HG03378 (cell line): ENCODE measurements around the gene CUL4A.
"Not testable (repeated sequence)": the region's sequence is repeated elsewhere in the genome, so short reads cannot be mapped to it uniquely, and the experiment has no call there.

Experiments
- ATAC-seq: cut with Tn5 transposase; IDR thresholded peaks from one replicate; pipeline ENCODE4 v1.9.1; 2021; ENCODE audit warnings: mild to moderate bottlenecking, moderate library complexity; ENCODE audit not compliant: unreplicated experiment

Gene CUL4A

DNA sequence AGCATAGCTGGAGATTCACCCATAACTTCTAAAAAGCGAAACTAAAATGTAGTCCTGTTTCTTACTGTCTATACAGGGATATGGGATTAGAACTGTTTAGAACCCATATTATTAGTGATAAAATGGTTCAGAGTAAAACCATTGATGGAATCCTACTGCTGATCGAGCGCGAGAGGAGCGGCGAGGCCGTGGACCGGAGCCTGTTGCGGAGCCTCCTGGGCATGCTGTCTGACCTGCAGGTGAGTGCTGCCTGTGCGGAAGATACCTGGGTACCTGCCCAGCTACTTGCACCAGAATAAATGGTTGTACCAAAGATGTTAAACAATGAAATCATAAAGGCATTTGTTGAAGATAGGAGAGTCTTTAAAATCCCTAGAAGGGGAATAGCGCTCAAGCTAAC, 23.7 kb downstream of the CUL4A start:
- ATAC-seq = no peak

- ATAC-seq = no peak
Observed at GRCh38 chr13:113238536-113238935, 29.1 kb downstream of the CUL4A start.

DNA sequence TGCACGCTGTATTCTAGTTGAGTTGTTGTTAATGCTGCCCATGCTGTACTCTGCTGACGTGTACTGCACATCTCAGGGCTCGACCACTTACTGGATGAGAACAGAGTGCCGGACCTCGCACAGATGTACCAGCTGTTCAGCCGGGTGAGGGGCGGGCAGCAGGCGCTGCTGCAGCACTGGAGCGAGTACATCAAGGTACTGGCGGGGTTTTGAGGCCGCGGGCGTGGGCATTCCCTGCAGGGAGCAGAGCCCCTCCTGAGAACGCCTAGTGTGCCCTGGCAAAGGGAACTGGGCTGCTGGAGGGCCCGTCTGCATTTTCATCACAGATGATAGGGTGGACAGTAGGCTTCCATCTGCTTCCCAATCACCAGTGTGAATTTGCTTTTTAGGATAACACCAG, 29.9 kb downstream of the CUL4A start:
- ATAC-seq = no peak

- no peak for ATAC-seq
Observed at GRCh38 chr13:113239986-113240385, 30.6 kb downstream of the CUL4A start.

- ATAC-seq = not testable (repeated sequence)
Observed at GRCh38 chr13:113241623-113242022, 32.2 kb downstream of the CUL4A start.

GRCh38 chr13:113243847-113244246, 34.4 kb downstream of the CUL4A start:
- ATAC-seq = no peak

DNA sequence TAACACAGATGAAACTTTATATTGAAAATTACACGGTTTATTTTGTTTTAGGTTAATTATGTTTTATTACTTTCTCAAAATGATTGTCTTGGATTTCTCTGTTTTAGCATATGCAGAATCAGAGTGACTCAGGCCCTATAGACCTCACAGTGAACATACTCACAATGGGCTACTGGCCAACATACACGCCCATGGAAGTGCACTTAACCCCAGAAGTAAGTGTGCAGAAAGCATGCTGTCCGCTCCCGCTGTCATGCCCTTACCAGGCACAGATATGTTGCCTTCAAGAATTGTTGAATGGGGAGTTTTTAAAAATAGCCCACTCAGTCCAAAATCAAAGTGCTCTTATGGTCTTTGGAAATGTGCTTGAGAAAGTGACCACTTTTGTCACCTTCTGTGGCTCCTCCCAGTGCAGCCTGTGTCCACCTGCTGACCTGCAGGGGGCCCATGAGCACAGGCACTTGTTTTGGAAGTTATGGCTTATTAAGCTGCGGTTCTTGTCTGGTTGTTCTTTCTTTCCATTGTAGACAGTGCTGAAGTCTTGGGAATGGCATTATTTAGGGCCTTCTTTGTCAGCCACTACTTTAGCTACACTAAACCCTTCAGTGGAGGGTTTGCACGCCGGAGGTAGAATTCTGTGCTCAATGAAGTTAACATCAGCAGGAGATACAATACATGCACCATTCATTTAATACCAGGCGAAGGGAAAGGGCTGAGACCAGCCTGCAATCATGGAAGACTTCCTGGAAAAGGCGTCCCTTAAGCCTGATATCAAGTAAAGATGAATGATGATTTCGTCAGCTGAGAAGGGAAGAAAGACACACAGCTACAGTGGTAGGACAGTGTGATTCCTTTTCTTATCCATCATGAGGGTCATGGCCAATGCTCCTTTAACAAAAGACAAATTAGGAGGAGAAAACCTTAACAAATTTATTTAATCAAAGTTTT, 36.7 kb downstream of the CUL4A start:
- ATAC-seq = no peak

DNA sequence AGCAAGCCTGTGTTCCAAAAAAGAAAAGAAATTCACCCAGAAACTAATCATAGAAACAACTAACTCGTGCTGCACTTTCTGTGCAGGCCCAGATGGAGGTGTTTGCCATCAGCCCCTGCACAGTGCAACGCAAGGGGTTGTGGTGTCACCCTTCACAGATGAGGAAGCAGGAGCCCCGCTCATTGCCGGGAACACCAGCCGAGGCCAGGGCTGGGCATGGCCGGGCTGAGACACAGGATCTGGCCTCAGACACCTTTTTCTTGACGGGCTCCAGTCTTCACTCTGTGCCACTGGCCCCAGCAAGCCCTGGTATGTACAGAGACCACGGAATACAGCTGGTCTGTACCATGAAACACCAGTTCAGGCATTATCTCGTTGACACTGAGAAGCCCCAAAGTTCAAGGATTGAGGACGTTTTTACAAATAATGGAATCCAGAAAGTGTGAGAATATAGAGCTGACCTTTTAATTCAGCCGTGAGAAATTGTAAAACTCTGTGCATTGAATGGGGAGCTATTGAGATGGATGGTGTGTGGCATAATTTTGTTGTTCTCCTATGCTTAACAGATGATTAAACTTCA, 43.2 kb downstream of the CUL4A start:
- ATAC-seq = no peak

DNA sequence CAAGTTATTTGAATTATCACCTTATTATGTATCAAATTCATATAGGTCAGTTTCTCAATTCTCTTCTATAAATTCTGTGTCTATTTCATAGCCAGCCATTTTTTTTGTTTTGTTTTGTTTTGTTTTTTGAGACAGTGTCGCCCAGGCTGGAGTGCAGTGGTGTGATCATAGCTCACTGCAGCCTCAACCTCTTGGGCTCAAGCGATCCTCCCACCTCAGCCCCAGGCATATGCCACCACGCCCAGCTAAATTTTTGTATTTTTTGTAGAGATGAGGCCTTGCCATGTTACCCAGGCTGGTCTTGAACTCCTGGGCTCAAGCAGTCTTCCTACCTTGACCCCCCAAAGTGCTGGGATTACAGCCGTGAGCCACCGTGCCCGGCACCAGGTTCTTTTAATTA, 48.5 kb downstream of the CUL4A start:
- ATAC-seq = not testable (repeated sequence)

- no peak for ATAC-seq
Observed at GRCh38 chr13:113258321-113259054, 49.1 kb downstream of the CUL4A start.

DNA sequence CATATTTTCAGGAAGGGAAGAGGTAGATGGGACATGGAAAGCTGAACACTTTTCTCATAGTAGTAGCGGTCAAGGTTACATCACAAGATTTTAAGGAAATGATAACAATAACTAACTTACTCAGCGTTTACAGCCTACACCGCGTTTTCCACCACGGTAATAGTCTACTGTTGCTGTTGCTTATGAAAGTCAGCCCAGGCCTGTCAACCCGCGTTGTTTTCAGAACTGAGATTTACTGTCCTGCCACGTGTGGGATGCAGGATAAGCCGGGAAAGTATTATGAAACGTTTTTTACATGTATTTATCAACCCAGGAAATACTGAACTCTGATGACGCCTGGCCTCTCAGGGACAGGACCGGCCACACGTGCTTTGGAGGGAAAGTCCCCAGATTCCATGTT, 51.6 kb downstream of the CUL4A start:
- no peak for ATAC-seq

DNA sequence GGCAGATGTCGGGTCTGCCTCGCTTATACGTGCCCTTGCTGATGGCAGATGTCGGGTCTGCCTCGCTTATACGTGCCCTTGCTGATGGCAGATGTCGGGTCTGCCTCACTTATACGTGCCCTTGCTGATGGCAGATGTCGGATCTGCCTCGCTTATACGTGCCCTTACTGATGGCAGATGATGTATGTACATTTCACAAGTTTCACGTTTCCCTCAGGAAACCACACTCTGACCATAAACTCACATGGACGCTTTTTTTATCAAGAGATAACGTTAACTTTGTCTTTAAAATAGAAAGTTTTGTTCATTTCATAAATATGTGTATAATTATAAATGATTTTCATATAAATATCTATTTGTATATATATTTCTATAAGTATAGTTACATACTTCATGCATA, 53.6 kb downstream of the CUL4A start:
- not testable (repeated sequence) for ATAC-seq

DNA sequence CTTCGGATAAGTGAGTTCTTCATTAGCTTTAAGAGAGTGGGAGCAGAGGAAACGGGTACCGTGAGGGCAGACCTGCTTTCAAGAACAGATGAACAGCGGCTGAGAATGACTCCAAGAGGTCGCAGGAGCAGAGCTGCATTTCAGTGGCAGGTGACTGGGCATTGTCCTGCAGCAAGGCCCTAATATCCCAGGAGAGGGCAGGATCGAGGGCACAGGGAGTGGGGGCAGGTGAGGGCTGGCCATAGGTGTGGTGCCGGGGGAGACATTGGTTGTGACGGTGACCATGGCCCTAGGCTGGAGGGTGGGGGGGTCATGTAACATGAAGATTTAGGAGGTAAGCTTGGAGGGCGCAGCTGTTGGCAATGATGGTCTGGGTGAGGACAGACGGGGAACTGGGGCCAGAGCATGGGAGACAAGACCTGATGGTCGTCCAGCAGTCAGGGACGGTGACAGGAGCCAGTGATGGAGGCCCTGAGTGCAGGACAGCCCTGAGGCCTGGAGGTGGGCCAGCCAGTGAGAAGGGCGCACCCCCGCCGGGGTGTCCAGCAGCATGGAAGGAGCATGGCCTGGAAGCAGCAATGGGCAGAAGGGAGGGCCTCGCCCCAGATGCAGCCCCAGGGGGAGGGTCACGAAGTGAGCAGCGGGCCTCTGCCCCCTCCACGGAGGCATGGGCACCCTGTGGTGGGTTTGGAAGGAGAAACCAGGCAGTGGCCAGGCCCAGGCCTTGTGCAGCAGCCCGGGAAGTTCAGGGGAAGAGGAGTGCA, 58.4 kb downstream of the CUL4A start:
- ATAC-seq = no peak

DNA sequence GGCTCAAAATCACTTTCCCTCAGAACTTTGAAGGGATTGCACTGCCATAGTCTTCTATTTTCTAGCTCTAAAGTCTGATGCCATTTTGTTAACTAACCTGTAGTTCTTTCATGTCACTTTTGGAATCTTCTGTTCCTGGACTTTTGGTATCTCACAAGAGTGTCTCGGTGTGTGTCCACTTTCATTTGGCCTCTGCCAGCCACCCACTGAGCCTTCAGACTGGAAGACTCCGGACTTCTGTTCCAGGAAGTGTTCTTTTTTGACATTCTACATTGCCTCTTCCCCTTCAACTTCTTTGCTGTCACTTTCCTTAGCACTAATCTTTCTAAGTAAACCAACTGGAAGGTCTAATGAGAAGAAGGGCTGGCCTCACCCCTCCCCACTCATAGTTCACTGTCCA, 62.6 kb downstream of the CUL4A start:
- ATAC-seq = no peak

- ATAC-seq = no peak
Observed at GRCh38 chr13:113272701-113273181, 63.3 kb downstream of the CUL4A start.

GRCh38 chr13:113273321-113273720, 63.9 kb downstream of the CUL4A start:
- no peak for ATAC-seq

- no peak for ATAC-seq
Observed at GRCh38 chr13:113273851-113274590, 64.6 kb downstream of the CUL4A start.

- ATAC-seq = no peak
Observed at GRCh38 chr13:113274721-113275120, 65.3 kb downstream of the CUL4A start.

DNA sequence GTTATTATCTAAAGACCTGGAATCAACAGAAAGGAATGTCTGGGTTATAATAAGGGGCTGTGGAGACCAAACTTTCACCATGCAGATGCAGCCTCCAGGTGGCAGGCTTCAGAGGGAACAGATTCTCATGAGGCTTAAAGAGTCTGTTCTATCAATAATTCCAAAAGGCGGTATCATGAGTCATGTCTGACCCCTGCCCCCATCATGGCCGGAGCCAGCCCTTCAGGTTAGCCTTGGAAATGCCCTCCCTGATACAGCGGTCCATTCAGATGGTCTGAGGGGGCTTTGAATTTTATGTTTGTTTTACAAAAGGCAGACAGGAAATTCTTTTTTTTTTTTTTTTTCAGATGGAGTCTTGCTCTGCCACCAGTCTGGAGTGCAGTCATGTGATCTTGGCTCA, 66.0 kb downstream of the CUL4A start:
- ATAC-seq = peak; percentile 62

DNA sequence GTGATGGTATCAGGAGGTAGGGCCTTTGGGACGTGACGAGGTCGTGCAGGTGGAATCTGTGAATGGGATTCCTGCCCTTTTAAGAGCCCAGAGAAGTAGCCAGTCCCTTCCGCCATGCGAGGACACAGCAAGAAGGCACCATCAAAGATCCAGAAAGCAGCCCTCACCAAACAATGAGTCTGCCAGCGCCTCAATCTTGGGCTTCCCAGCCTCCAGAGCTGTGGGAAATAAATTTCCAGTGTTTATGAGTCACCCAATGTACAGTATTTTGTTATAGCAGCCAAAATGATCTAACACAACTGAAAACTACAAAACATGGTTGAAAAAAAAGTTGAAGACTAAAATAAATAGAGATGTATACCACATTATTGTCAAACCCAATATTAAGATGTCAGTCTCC, 70.7 kb downstream of the CUL4A start:
- ATAC-seq = no peak
